Spleen (tissue), 11 donors: ENCODE results near the gene PRSS22. TPM values are rescaled to one million over a fixed set of nuclear protein-coding genes. Genes with fewer than 3 reads are reported as not detected.

Experiments used
- DNase-seq: peaks from one replicate; pipeline ENCODE4 v3.0.0-alpha.2; 2020
- H3K27ac ChIP-seq, 8 donors: fragments of 200-600 bp; sonication (generic) in 7 of 8; 1 replicate in 4 of 8; 2 replicates in 4 of 8; pipeline versions ENCODE4 v1.5.0 to v1.8.0; 2016 to 2021; ENCODE audit warnings: inconsistent platforms in 4 of 8, mild to moderate bottlenecking in 4 of 8, moderate library complexity in 1 of 8
- H3K27me3 ChIP-seq, 7 donors: fragments of 200-600 bp; sonication (generic) in 6 of 7; replicated peaks in 1 of 7; 1 replicate in 4 of 7; 2 replicates in 3 of 7; pipeline versions ENCODE4 v1.5.0 to v1.8.0; 2016 to 2021; ENCODE audit warnings: inconsistent platforms in 3 of 7, mild to moderate bottlenecking in 1 of 7
- H3K36me3 ChIP-seq, 6 donors: fragments of 200-600 bp; sonication (generic) in 5 of 6; 1 replicate in 4 of 6; 2 replicates in 2 of 6; pipeline versions ENCODE4 v1.5.0 to v1.8.0; 2016 to 2021; ENCODE audit warnings: inconsistent platforms in 2 of 6
- H3K4me1 ChIP-seq, 6 donors: fragments of 200-600 bp; sonication (generic) in 5 of 6; 1 replicate in 3 of 6; 2 replicates in 3 of 6; pipeline versions ENCODE4 v1.5.0 to v1.8.0; 2016 to 2021; ENCODE audit warnings: inconsistent platforms in 3 of 6
- H3K4me3 ChIP-seq, 8 donors: fragments of 200-600 bp; sonication (generic) in 7 of 8; 1 replicate in 4 of 8; 2 replicates in 4 of 8; pipeline versions ENCODE4 v1.5.0 to v1.8.0; 2016 to 2021; ENCODE audit warnings: inconsistent platforms in 4 of 8, mild to moderate bottlenecking in 4 of 8, moderate library complexity in 2 of 8
- H3K9me3 ChIP-seq, 8 donors: fragments of 200-600 bp; sonication (generic) in 7 of 8; 1 replicate in 4 of 8; 2 replicates in 4 of 8; pipeline versions ENCODE4 v1.5.0 to v1.8.0; 2016 to 2021; ENCODE audit warnings: inconsistent platforms in 4 of 8
- POLR2A ChIP-seq, 3 donors: fragments of 450-650 bp; IDR thresholded peaks; one replicate each; pipeline ENCODE4 v1.5.1; 2017; ENCODE audit warnings: antibody characterized with exemption in 3 of 3, mild to moderate bottlenecking in 1 of 3
- POLR2AphosphoS5 ChIP-seq, 3 donors: sonication (generic); formaldehyde crosslinking; IDR thresholded peaks; one replicate each; pipeline ENCODE4 v1.5.1; 2017; ENCODE audit warnings: antibody characterized with exemption in 3 of 3
- WGBS, 5 donors: extraction: QIAGEN DNeasy Blood & Tissue Kit in 3 of 5; methylation state at CpG; one replicate each; pipeline versions ENCODE4 v1.1.5 to v1.1.7; 2013 to 2018; 5-methylcytosine and 5-hydroxymethylcytosine counted together
- intact Hi-C: fragments of 100-400 bp; cut with DNase I; formaldehyde crosslinking; loops from one replicate; pipeline ENCODE4 v1.15.0; 2023; ENCODE audit warnings: low total_unique reads
- polyA plus RNA-seq, 3 donors: library from polyadenylated mRNA; stranded (reverse); fragments of 200-250 nt; gene quantifications; one replicate each; pipeline ENCODE4 v1.2.1, GENCODE V29; 2013
- total RNA-seq, 7 donors: library from RNA; depleted of rRNA in 3 of 7; stranded (reverse); fragments of >200 nt in 3 of 7; fragmentation: NEBNext Ultra II Directional in 4 of 7; extraction: Animal tissue kit (Norgen Biotek cat#: 25700) in 4 of 7; gene quantifications; one replicate each; pipeline versions ENCODE4 v1.1.0 to v1.2.1, GENCODE V29; 2016 to 2021
- TF ChIP-seq, protein P1 (sequence below), 11 experiments: fragments of 200-600 bp in 7 of 11; fragments of 450-650 bp in 4 of 11; sonication (generic) in 4 of 11; IDR thresholded peaks in 8 of 11; conservative IDR thresholded peaks in 3 of 11; 1 replicate in 7 of 11; 2 replicates in 4 of 11; pipeline versions ENCODE4 v1.4.0 to v1.8.0; 2016 to 2021; ENCODE audit warnings: antibody characterized with exemption in 11 of 11, inconsistent platforms in 4 of 11, mild to moderate bottlenecking in 1 of 11
- donor health status: healthy with polysubstance abuse.
- donor health status: DM: no; HTN: no; CAD: no; lungs with moderate emphysema.
- donor health status: DM: no; HTN: no; CAD: no.
- donor health status: Bipolar disorder and iron deficiency.
- donor health status: healthy.
- donor health status: DM: no; HTN: no; CAD: no.
- donor health status: DM: yes; HTN: yes; CAD: no.

Gene PRSS22
- total and polyA plus RNA-seq, 10 donors = 0.19 to 0.60 (median 0.33) TPM; not detected in 7

GRCh38 chr16:2859686-2860265, 1.8 kb upstream of the PRSS22 start:
- WGBS, 5 donors = 66 to 83% (median 81%) methylated on average over 8 to 10 of the region's 10 CpGs
- H3K9me3 ChIP-seq = peaks cover 0 to 17% (median 2%) of the 10 kb centered on the region in 8 donors
- no peaks in the 10 kb centered on the region for H3K36me3 ChIP-seq
- DNase-seq = no peak
- TF ChIP-seq, protein P1, sequence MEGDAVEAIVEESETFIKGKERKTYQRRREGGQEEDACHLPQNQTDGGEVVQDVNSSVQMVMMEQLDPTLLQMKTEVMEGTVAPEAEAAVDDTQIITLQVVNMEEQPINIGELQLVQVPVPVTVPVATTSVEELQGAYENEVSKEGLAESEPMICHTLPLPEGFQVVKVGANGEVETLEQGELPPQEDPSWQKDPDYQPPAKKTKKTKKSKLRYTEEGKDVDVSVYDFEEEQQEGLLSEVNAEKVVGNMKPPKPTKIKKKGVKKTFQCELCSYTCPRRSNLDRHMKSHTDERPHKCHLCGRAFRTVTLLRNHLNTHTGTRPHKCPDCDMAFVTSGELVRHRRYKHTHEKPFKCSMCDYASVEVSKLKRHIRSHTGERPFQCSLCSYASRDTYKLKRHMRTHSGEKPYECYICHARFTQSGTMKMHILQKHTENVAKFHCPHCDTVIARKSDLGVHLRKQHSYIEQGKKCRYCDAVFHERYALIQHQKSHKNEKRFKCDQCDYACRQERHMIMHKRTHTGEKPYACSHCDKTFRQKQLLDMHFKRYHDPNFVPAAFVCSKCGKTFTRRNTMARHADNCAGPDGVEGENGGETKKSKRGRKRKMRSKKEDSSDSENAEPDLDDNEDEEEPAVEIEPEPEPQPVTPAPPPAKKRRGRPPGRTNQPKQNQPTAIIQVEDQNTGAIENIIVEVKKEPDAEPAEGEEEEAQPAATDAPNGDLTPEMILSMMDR (IDR thresholded peaks at IDR 0.05 in 8 of 11, conservative IDR thresholded peaks at IDR 0.05 in 3 of 11) = no peak
- peaks cover 0 to 71% (median 29%) of the 10 kb centered on the region in 7 donors for H3K27me3 ChIP-seq
- intact Hi-C loops = no loop called here
- H3K4me1 ChIP-seq = peaks cover 0 to 17% (median 14%) of the 10 kb centered on the region in 6 donors
- no peak overlapping the region for H3K4me3 ChIP-seq
- H3K27ac ChIP-seq = no peak overlapping the region

- H3K36me3 ChIP-seq = no peaks in the 10 kb centered on the region
- intact Hi-C loops = no loop called here
- peak overlapping the region in 2 of 8 donors; percentile 13 to 56 for H3K4me3 ChIP-seq
- H3K27ac ChIP-seq = peak overlapping the region in 1 of 8 donors; percentile 17
- peaks cover 0 to 29% (median 15%) of the 10 kb centered on the region in 8 donors for H3K9me3 ChIP-seq
- TF ChIP-seq, protein P1 (IDR thresholded peaks at IDR 0.05 in 8 of 11, conservative IDR thresholded peaks at IDR 0.05 in 3 of 11) = no peak
- TF ChIP-seq POLR2A (IDR thresholded peaks at IDR 0.05) = no peak
- no peak for TF ChIP-seq POLR2AphosphoS5 (IDR thresholded peaks at IDR 0.05)
- H3K27me3 ChIP-seq = peaks cover 0 to 76% (median 29%) of the 10 kb centered on the region in 7 donors
- H3K4me1 ChIP-seq = peaks cover 0 to 17% (median 14%) of the 10 kb centered on the region in 6 donors
- WGBS, 5 donors = 10 to 31% (median 21%) methylated on average over 9 to 23 of the region's 23 CpGs
- no peak for DNase-seq
Measured at GRCh38 chr16:2858245-2859025, 465 bp upstream of the PRSS22 start.

DNA sequence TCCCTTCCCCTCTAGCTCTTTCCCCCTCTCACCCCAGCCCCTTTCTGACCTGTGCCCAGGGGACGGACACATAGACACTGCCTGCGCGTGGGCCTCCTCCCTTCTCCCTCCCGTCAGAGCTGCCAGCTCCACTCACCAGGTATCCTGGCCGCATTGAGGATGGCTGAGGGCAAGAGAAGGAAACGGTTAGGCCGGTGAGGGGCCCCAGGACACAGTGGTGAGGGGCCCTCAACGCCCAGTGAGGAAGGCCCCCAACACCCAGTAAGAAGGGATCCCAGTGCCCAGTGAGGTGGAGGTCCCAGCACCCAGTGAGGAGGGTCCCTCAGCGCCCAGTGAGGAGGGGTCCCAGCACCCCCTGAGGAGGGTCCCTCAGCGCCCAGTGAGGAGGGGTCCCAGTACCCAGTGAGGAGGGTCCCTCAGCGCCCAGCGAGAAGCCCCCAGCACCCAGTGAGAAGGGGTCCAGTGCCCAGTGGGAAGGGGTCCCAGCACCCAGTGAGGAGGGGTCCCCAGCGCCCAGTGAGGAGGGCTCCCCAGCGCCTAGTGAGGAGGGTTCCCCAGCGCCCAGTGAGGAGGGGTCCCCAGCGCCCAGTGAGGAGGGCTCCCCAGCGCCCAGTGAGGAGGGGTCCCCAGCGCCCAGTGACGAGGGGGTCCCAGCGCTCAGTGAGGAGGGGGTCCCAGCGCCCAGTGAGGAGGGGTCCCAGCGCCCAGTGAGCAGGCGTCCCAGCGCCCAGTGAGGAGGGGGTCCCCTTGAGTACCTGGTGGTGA, 1.1 kb downstream of the PRSS22 start:
- Histone ChIP-seq H3K36me3 (no peaks in the 10 kb centered on the region), H3K27ac (peak overlapping the region in 1 of 8 donors; percentile 17), H3K27me3 (peaks cover 0 to 76% (median 34%) of the 10 kb centered on the region in 7 donors), H3K9me3 (peaks cover 0 to 33% (median 15%) of the 10 kb centered on the region in 8 donors), H3K4me1 (peaks cover 0 to 17% (median 14%) of the 10 kb centered on the region in 6 donors), H3K4me3 (peak overlapping the region in 1 of 8 donors; percentile 56)
- TF ChIP-seq POLR2A (IDR thresholded peaks at IDR 0.05) = no peak
- TF ChIP-seq, protein P1 (IDR thresholded peaks at IDR 0.05 in 8 of 11, conservative IDR thresholded peaks at IDR 0.05 in 3 of 11) = no peak
- no peak for TF ChIP-seq POLR2AphosphoS5 (IDR thresholded peaks at IDR 0.05)
- intact Hi-C loops = no loop called here
- WGBS, 5 donors = 83 to 92% (median 84%) methylated on average over 16 to 24 of the region's 24 CpGs
- peak; percentile 57 for DNase-seq
